Ishikawa (cell line): ENCODE results near the gene SCN4B.

Experiments used
- CEBPB ChIP-seq: IDR thresholded peaks from 2 replicates; pipeline ENCODE4 v1.6.1; 2012
- REST ChIP-seq: IDR thresholded peaks from 2 replicates; pipeline ENCODE4 v1.6.1; 2012; ENCODE audit warnings: low read depth, mild to moderate bottlenecking
- TCF12 ChIP-seq: IDR thresholded peaks from 2 replicates; pipeline ENCODE4 v1.6.1; 2012; ENCODE audit warnings: low read depth
- YY1 ChIP-seq: IDR thresholded peaks from 2 replicates; pipeline ENCODE4 v1.6.1; 2012; ENCODE audit warnings: low read depth
- TF ChIP-seq, protein P1 (sequence below): IDR thresholded peaks from 2 replicates; pipeline ENCODE4 v1.6.1; 2012

DNA sequence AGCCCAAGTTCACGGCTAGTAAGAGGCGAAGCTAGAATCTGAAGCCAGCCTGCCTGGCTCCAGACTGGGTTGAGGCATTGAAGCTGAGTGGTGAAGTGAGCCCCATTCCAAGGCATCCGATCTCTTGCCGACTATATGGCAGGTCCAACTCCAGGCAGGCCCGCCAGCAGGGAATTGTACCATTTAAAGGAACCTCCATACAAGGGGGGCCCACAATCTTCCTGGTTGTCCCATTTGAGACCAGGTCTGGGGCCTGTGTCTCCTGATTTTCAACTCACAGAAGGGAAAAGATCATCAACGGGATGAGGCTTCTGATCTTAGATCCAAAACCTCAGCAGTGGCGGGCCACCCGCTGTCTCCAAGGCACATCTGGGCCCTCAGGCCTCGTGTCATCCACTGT is 19.7 kb upstream of the SCN4B start:
- TF ChIP-seq YY1 (no peak), REST (no peak), CEBPB (no peak), TCF12 (no peak)
- TF ChIP-seq, protein P1, sequence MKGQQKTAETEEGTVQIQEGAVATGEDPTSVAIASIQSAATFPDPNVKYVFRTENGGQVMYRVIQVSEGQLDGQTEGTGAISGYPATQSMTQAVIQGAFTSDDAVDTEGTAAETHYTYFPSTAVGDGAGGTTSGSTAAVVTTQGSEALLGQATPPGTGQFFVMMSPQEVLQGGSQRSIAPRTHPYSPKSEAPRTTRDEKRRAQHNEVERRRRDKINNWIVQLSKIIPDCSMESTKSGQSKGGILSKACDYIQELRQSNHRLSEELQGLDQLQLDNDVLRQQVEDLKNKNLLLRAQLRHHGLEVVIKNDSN = no peak
